SK-N-SH treated with all-trans-retinoic acid at 6 μM for 48 hours (cell line): ENCODE results near the gene PFKFB2.

Source experiments
- ATAC-seq: fragments of 200-7000 bp; cut with Tn5 transposase; 3 replicates; pipeline ENCODE4 v1.9.1; 2020; ENCODE audit warnings: mild to moderate bottlenecking, moderate library complexity
- ARNTL ChIP-seq: fragments of 450-650 bp; formaldehyde crosslinking; IDR thresholded peaks from 2 replicates; pipeline ENCODE4 v1.5.0; 2020; ENCODE audit warnings: low read depth, mild to moderate bottlenecking, moderate library complexity, borderline replicate concordance
- BACH2 ChIP-seq: fragments of 250-450 bp; sonication (Bioruptor Pico); IDR thresholded peaks from 2 replicates; pipeline ENCODE4 v1.9.0; 2021; ENCODE audit warnings: mild to moderate bottlenecking, borderline replicate concordance
- CSDC2 ChIP-seq: fragments of 250-450 bp; sonication (Bioruptor Pico); IDR thresholded peaks from 2 replicates; pipeline ENCODE4 v1.5.0; 2020; ENCODE audit warnings: mild to moderate bottlenecking, moderate library complexity
- ESRRG ChIP-seq: fragments of 250-450 bp; sonication (Bioruptor Pico); IDR thresholded peaks from 2 replicates; pipeline ENCODE4 v1.6.1; 2021; ENCODE audit warnings: mild to moderate bottlenecking
- ISL1 ChIP-seq: fragments of 250-450 bp; sonication (Bioruptor Pico); IDR thresholded peaks from 2 replicates; pipeline ENCODE4 v2.1.2; 2022; ENCODE audit warnings: mild to moderate bottlenecking, moderate library complexity
- OSR1 ChIP-seq: fragments of 250-450 bp; sonication (Bioruptor Pico); IDR thresholded peaks from 2 replicates; pipeline ENCODE4 v1.8.0; 2022; ENCODE audit warnings: moderate library complexity, mild to moderate bottlenecking, inconsistent platforms
- PPARA ChIP-seq: fragments of 250-450 bp; sonication (Bioruptor Pico); IDR thresholded peaks from 2 replicates; pipeline ENCODE4 v1.5.0; 2020; ENCODE audit warnings: mild to moderate bottlenecking, borderline replicate concordance
- RARB ChIP-seq: fragments of 250-450 bp; sonication (Bioruptor Pico); IDR thresholded peaks from 2 replicates; pipeline ENCODE4 v1.8.0; 2021; ENCODE audit warnings: mild to moderate bottlenecking, moderate library complexity
- SNAI2 ChIP-seq: fragments of 250-450 bp; sonication (Bioruptor Pico); IDR thresholded peaks from 2 replicates; pipeline ENCODE4 v1.5.0; 2020; ENCODE audit warnings: mild to moderate bottlenecking, moderate library complexity
- TCF4 ChIP-seq: fragments of 250-450 bp; sonication (Bioruptor Pico); IDR thresholded peaks from 2 replicates; pipeline ENCODE4 v1.8.0; 2021; ENCODE audit warnings: mild to moderate bottlenecking, moderate library complexity, borderline replicate concordance
- TOX ChIP-seq: fragments of 250-450 bp; sonication (Bioruptor Pico); IDR thresholded peaks from 2 replicates; pipeline ENCODE4 v1.8.0; 2021; ENCODE audit warnings: mild to moderate bottlenecking, moderate library complexity, borderline replicate concordance
- ZC3H10 ChIP-seq: fragments of 250-450 bp; sonication (Bioruptor Pico); IDR thresholded peaks from 2 replicates; pipeline ENCODE4 v1.5.1; 2021; ENCODE audit warnings: mild to moderate bottlenecking, moderate library complexity
- ZFP3 ChIP-seq: fragments of 250-450 bp; sonication (Bioruptor Pico); IDR thresholded peaks from 2 replicates; pipeline ENCODE4 v1.5.0; 2020; ENCODE audit warnings: mild to moderate bottlenecking, moderate library complexity
- ZFP30 ChIP-seq: fragments of 450-650 bp; formaldehyde crosslinking; IDR thresholded peaks from 2 replicates; pipeline ENCODE4 v1.5.0; 2022; ENCODE audit warnings: mild to moderate bottlenecking, moderate library complexity
- ZNF8 ChIP-seq: fragments of 450-650 bp; formaldehyde crosslinking; IDR thresholded peaks from 2 replicates; pipeline ENCODE4 v1.5.0; 2020; ENCODE audit warnings: mild to moderate bottlenecking, moderate library complexity
- TF ChIP-seq, protein P1 (sequence below): fragments of 250-450 bp; sonication (Bioruptor Pico); IDR thresholded peaks from 2 replicates; pipeline ENCODE4 v1.5.0; 2020; ENCODE audit warnings: mild to moderate bottlenecking, moderate library complexity
- TF ChIP-seq, protein P2 (sequence below): fragments of 250-450 bp; sonication (Bioruptor Pico); IDR thresholded peaks from 2 replicates; pipeline ENCODE4 v1.5.1; 2020; ENCODE audit warnings: low read depth, mild to moderate bottlenecking, moderate library complexity
- TF ChIP-seq, protein P3 (sequence below): fragments of 250-450 bp; sonication (Bioruptor Pico); IDR thresholded peaks from 2 replicates; pipeline ENCODE4 v1.8.0; 2021; ENCODE audit warnings: low read depth, mild to moderate bottlenecking, moderate library complexity, borderline replicate concordance

PFKFB2 gene

DNA sequence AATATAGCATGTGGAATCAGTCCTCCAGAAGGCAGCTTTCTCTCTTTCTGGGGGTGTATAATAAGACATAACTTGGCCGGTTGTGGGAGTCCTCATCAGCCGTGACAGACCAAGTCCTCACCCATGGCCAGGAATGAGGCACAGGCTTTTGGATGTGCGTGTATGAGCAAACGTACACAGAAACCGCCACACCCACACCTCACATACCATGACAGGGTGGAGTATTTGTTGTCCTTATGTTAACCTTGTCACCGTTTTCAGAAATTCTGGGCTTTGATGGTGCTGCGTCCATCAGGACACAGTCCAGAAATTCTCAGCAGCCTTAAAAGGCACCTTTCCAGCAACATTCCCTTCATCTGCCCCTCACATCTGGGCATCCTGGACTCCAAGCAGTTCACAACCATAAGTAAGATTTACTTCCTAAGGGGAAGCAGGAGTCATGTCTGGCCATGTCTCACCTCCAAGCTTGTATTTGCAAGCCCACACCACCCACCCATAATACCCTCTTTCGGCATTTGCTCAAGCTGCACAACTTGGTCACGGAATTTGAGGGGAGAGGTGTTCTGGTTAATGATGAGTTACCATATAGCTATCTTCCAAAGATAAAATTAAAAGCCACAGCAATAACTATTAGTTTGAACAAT is 32.9 kb upstream of the PFKFB2 start (continued):
- TF ChIP-seq, protein P1, sequence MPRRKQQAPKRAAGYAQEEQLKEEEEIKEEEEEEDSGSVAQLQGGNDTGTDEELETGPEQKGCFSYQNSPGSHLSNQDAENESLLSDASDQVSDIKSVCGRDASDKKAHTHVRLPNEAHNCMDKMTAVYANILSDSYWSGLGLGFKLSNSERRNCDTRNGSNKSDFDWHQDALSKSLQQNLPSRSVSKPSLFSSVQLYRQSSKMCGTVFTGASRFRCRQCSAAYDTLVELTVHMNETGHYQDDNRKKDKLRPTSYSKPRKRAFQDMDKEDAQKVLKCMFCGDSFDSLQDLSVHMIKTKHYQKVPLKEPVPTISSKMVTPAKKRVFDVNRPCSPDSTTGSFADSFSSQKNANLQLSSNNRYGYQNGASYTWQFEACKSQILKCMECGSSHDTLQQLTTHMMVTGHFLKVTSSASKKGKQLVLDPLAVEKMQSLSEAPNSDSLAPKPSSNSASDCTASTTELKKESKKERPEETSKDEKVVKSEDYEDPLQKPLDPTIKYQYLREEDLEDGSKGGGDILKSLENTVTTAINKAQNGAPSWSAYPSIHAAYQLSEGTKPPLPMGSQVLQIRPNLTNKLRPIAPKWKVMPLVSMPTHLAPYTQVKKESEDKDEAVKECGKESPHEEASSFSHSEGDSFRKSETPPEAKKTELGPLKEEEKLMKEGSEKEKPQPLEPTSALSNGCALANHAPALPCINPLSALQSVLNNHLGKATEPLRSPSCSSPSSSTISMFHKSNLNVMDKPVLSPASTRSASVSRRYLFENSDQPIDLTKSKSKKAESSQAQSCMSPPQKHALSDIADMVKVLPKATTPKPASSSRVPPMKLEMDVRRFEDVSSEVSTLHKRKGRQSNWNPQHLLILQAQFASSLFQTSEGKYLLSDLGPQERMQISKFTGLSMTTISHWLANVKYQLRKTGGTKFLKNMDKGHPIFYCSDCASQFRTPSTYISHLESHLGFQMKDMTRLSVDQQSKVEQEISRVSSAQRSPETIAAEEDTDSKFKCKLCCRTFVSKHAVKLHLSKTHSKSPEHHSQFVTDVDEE (CRISPR knock-in tag) = no peak
- TF ChIP-seq, protein P2, sequence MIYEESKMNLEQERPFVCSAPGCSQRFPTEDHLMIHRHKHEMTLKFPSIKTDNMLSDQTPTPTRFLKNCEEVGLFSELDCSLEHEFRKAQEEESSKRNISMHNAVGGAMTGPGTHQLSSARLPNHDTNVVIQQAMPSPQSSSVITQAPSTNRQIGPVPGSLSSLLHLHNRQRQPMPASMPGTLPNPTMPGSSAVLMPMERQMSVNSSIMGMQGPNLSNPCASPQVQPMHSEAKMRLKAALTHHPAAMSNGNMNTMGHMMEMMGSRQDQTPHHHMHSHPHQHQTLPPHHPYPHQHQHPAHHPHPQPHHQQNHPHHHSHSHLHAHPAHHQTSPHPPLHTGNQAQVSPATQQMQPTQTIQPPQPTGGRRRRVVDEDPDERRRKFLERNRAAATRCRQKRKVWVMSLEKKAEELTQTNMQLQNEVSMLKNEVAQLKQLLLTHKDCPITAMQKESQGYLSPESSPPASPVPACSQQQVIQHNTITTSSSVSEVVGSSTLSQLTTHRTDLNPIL (CRISPR knock-in tag) = no peak
- TF ChIP-seq PPARA = no peak
- TF ChIP-seq ISL1 (CRISPR knock-in tag) = no peak

DNA sequence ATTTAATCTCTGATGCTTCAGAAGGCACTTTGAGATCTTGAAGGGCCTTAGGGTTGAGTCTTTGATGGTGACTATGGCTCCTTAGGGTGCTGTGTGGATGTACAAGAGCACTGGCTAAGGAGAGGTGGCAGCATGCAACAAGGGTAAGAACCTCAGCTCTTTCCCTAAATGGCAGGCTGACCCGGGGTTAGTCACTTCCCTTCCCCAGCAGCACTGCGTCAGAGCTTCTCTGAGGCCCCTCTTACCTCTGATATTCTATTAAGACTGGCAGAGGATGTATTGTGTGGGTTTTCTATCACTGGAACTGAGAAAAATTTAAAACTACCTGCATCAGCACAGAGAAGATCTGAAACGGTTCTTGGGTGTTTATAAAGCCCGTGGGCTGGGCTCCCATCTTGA is 32.4 kb upstream of the PFKFB2 start:
- TF ChIP-seq ZFP3 (CRISPR knock-in tag) (no peak), SNAI2 (CRISPR knock-in tag) (no peak), BACH2 (CRISPR knock-in tag) (no peak), TOX (CRISPR knock-in tag) (no peak), OSR1 (no peak), ISL1 (CRISPR knock-in tag) (no peak), TCF4 (CRISPR knock-in tag) (no peak), ZFP30 (CRISPR knock-in tag) (no peak)
- TF ChIP-seq, protein P1 (CRISPR knock-in tag) = no peak
- TF ChIP-seq, all 23 proteins: peak for 0
- no peak for ATAC-seq

DNA sequence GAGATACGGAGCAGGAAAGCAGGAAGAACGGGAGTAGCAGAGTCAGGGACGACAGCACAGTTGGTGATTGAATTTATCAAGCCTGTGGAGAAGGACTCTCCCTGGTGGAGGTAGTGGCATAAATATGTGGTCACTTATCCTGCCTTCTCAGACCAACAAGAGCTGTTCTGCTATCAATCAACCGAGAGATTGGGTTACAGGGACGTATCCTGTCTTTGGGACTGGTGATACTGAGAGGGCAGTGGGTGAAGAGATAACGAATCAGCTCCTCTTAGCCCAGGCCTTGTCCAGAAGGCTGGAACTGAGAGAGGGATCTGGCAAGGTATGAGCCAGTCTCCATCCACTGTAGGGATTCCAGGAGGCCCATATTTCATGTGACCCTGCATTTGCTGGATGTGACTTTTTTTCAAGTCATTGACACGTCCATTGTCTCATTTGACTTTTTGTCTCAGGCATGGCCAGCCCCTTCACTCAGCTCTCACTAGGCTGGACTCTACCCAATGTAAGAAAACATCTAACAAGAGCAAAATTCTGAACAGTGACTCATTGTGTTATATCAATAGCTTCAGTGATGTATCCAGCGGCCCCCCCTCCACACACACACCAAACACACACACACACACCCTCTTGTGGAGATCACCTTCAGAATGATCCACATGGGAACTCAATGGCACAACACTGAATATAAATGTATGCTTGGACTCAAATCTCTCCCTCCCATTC is 31.8 kb upstream of the PFKFB2 start:
- TF ChIP-seq BACH2 (CRISPR knock-in tag) (no peak), ARNTL (CRISPR knock-in tag) (no peak), ZNF8 (CRISPR knock-in tag) (no peak), ESRRG (CRISPR knock-in tag) (no peak), TOX (CRISPR knock-in tag) (no peak), SNAI2 (CRISPR knock-in tag) (no peak), RARB (CRISPR knock-in tag) (no peak), ZC3H10 (CRISPR knock-in tag) (no peak), TCF4 (CRISPR knock-in tag) (no peak), CSDC2 (CRISPR knock-in tag) (no peak)
- TF ChIP-seq, protein P1 (CRISPR knock-in tag) = no peak
- TF ChIP-seq, protein P2 (CRISPR knock-in tag) = no peak
- TF ChIP-seq, protein P3, sequence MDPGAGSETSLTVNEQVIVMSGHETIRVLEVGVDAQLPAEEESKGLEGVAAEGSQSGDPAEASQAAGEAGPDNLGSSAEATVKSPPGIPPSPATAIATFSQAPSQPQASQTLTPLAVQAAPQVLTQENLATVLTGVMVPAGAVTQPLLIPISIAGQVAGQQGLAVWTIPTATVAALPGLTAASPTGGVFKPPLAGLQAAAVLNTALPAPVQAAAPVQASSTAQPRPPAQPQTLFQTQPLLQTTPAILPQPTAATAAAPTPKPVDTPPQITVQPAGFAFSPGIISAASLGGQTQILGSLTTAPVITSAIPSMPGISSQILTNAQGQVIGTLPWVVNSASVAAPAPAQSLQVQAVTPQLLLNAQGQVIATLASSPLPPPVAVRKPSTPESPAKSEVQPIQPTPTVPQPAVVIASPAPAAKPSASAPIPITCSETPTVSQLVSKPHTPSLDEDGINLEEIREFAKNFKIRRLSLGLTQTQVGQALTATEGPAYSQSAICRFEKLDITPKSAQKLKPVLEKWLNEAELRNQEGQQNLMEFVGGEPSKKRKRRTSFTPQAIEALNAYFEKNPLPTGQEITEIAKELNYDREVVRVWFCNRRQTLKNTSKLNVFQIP (CRISPR knock-in tag) = no peak; the same call in 1 of the 2 replicates
- no peak; the same call in 2 of the 3 replicates for ATAC-seq
